ENCODE results near the gene RPL27A.

RPL27A gene

GRCh38 chr11:8715501-8715900 lies 32.9 kb downstream of the RPL27A start:
- no peak overlapping the region for H3K4me3 ChIP-seq (ENCODE audit: low read depth, low read length)
- H3K27ac ChIP-seq (ENCODE audit: extremely low read depth, low read depth, low read length), result no peak overlapping the region
- ChIA-PET CTCF (no interaction called here), POLR2A (no interaction called here)
- no peak for TF ChIP-seq ZNF747 (tag by site-specific recombination; IDR thresholded peaks at IDR 0.05)
- no peak for TF ChIP-seq ELK4 (IDR thresholded peaks at IDR 0.05; ENCODE audit: borderline replicate concordance, low read depth, low read length)
- no peak for TF ChIP-seq ZNF223 (tag by site-specific recombination; IDR thresholded peaks at IDR 0.05)
- no peak for TF ChIP-seq ZNF324 (tag by site-specific recombination; IDR thresholded peaks at IDR 0.05)
- no peak for TF ChIP-seq ZNF280D (tag by site-specific recombination; IDR thresholded peaks at IDR 0.05)
- no peak for TF ChIP-seq KLF1 (tag by site-specific recombination; IDR thresholded peaks at IDR 0.05)
- no peak for TF ChIP-seq ZNF174 (tag by site-specific recombination; IDR thresholded peaks at IDR 0.05)
- no peak for TF ChIP-seq ZBTB1 (tag by site-specific recombination; IDR thresholded peaks at IDR 0.05)
- no peak for TF ChIP-seq PATZ1 (tag by site-specific recombination; IDR thresholded peaks at IDR 0.05)
- no peak for TF ChIP-seq ZNF529 (tag by site-specific recombination; IDR thresholded peaks at IDR 0.05; ENCODE audit: insufficient replicate concordance)
- no peak for TF ChIP-seq ZNF24 (tag by site-specific recombination; IDR thresholded peaks at IDR 0.05)
- no peak for TF ChIP-seq GLIS2 (tag by site-specific recombination; IDR thresholded peaks at IDR 0.05)
- TF ChIP-seq ZNF830 (tag by site-specific recombination; IDR thresholded peaks at IDR 0.05; ENCODE audit: low read depth), result no peak
- TF ChIP-seq ZNF157 (tag by site-specific recombination; IDR thresholded peaks at IDR 0.05), result no peak
- TF ChIP-seq ZNF18 (tag by site-specific recombination; IDR thresholded peaks at IDR 0.05), result no peak
- TF ChIP-seq ZNF707 (tag by site-specific recombination; IDR thresholded peaks at IDR 0.05), result no peak
- no peak for TF ChIP-seq ZNF362 (tag by site-specific recombination; IDR thresholded peaks at IDR 0.05)
- TF ChIP-seq ZNF596 (tag by site-specific recombination; IDR thresholded peaks at IDR 0.05), result no peak
- TF ChIP-seq ZBTB49 (tag by site-specific recombination; IDR thresholded peaks at IDR 0.05; ENCODE audit: low read depth), result no peak
- no peak for TF ChIP-seq ZBTB7A (tag by site-specific recombination; IDR thresholded peaks at IDR 0.05; ENCODE audit: low read depth)
- peaks cover 0 to 3% of the 10 kb centered on the region in 2 experiments; a peak in 1 of 3 replicates for H3K36me3 ChIP-seq (ENCODE audit: control insufficient read depth in 2 of 2, insufficient read depth in 1 of 2, low read length in 2 of 2)
- H3K4me1 ChIP-seq (ENCODE audit: control insufficient read depth, insufficient read depth, low read length), result peaks cover 2% of the 10 kb centered on the region; the same call in 1 of the 2 replicates
- H3K9me3 ChIP-seq (ENCODE audit: control insufficient read depth, insufficient read depth, low read depth, low read length), result no peaks in the 10 kb centered on the region
